ENCODE measurements around the gene LPP. TPM values are rescaled to one million over a fixed set of nuclear protein-coding genes. Genes with fewer than 3 reads are reported as not detected.

The LPP gene
- total and polyA plus RNA-seq, 9 of the 15 experiments (the other 6 are each of a cell fraction or from before 2014, with no cell fraction given): 0.07 to 0.18 TPM; not detected in 7

GRCh38 chr3:188531210-188531609 is 377.3 kb downstream of the LPP start (continued):
- no peak for TF ChIP-seq ZNF398 (CRISPR knock-in tag; IDR thresholded peaks at IDR 0.05)
- no peak for TF ChIP-seq TEAD1 (CRISPR knock-in tag; IDR thresholded peaks at IDR 0.05)
- no peak for TF ChIP-seq ZNF354B (CRISPR knock-in tag; IDR thresholded peaks at IDR 0.05)
- TF ChIP-seq ELF1 (tag; IDR thresholded peaks at IDR 0.05): no peak
- TF ChIP-seq E2F8 (IDR thresholded peaks at IDR 0.05; ENCODE audit: low read depth, partially characterized antibody): no peak
- TF ChIP-seq THRA (IDR thresholded peaks at IDR 0.05): no peak
- no peak for TF ChIP-seq GATA2 (CRISPR knock-in tag; IDR thresholded peaks at IDR 0.05)
- no peak for TF ChIP-seq LEF1 (IDR thresholded peaks at IDR 0.05)
- no peak for TF ChIP-seq NBN (IDR thresholded peaks at IDR 0.05; ENCODE audit: low read depth)
- no peak for TF ChIP-seq ETS1 (conservative IDR thresholded peaks at IDR 0.05; ENCODE audit: control insufficient read depth, low read depth, low read length)
- TF ChIP-seq RNF219 (CRISPR knock-in tag; IDR thresholded peaks at IDR 0.05): no peak
- TF ChIP-seq TBP (optimal IDR thresholded peaks at IDR 0.05; ENCODE audit: low read depth, low read length): no peak
- no peak for TF ChIP-seq SLC30A9 (CRISPR knock-in tag; IDR thresholded peaks at IDR 0.05)

Measured in K562 (cell line).